IMR-90 (cell line): ENCODE results near the gene APH1A.

Experiments used
- FOS ChIP-seq: fragments of 150-350 bp; IDR thresholded peaks from 2 replicates; pipeline ENCODE4 v1.6.1; 2016; ENCODE audit warnings: low read depth, low read length
- POLR2A ChIP-seq: IDR thresholded peaks from 2 replicates; pipeline ENCODE4 v1.6.1; 2012; ENCODE audit warnings: mild to moderate bottlenecking, low read depth, low read length
- RCOR1 ChIP-seq: IDR thresholded peaks from 2 replicates; pipeline ENCODE4 v1.6.1; 2012; ENCODE audit warnings: mild to moderate bottlenecking, low read length, improper control_type of control experiment; ENCODE audit not compliant: insufficient replicate concordance
- TF ChIP-seq, protein P1 (sequence below): conservative IDR thresholded peaks from 2 replicates; pipeline ENCODE4 v1.5.1; 2012; ENCODE audit warnings: mild to moderate bottlenecking, low read depth, low read length, improper control_type of control experiment

- TF ChIP-seq POLR2A (no peak), RCOR1 (no peak), FOS (no peak)
- TF ChIP-seq, protein P1, sequence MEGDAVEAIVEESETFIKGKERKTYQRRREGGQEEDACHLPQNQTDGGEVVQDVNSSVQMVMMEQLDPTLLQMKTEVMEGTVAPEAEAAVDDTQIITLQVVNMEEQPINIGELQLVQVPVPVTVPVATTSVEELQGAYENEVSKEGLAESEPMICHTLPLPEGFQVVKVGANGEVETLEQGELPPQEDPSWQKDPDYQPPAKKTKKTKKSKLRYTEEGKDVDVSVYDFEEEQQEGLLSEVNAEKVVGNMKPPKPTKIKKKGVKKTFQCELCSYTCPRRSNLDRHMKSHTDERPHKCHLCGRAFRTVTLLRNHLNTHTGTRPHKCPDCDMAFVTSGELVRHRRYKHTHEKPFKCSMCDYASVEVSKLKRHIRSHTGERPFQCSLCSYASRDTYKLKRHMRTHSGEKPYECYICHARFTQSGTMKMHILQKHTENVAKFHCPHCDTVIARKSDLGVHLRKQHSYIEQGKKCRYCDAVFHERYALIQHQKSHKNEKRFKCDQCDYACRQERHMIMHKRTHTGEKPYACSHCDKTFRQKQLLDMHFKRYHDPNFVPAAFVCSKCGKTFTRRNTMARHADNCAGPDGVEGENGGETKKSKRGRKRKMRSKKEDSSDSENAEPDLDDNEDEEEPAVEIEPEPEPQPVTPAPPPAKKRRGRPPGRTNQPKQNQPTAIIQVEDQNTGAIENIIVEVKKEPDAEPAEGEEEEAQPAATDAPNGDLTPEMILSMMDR = no peak
Observed at GRCh38 chr1:150311762-150312161, 42.9 kb upstream of the APH1A start.
